Peyer's patch (tissue), 4 donors: ENCODE data around the gene P2RY8.

Experiments used
- CTCF ChIP-seq, 6 experiments: fragments of 450-650 bp in 4 of 6; fragments of 200-600 bp in 2 of 6; sonication (generic) in 1 of 6; IDR thresholded peaks; one replicate each; pipeline ENCODE4 v1.5.1; 2017 to 2019; ENCODE audit warnings: antibody characterized with exemption in 6 of 6, mild to moderate bottlenecking in 3 of 6, moderate library complexity in 1 of 6
- POLR2A ChIP-seq, 2 donors: fragments of 450-650 bp; IDR thresholded peaks; one replicate each; pipeline ENCODE4 v1.5.1; 2017; ENCODE audit warnings: antibody characterized with exemption in 2 of 2, mild to moderate bottlenecking in 2 of 2, moderate library complexity in 2 of 2

DNA sequence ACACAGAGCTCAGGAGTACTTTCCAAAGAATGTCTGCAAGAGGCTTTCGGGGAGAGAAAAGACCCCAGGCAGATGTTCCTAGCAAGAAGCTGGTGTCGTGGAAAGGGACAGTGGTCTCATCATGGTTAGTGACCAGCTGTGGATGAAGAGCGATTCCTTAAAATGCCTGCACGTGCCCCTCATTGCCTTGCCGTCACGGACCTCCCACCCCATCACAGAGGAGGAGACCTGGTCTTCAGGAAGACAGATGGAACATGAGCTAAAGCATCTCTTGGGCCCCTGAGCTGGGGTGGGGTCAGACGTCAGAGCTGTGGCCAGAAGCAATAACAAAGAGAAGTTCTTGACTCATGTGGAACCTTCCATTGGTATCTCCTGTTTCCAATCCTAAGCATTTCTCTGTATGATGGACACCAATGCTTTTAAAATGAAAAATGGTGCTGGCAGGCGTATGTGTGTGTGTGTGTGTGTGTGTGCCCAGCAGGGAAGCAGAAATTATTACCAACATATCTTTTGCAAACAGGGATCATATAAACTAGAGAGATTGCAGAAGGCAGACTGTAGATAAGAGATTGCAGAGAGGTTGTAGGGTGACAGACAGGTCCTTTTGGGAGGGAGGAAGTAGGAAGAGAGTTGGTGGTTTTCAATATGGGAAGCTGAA lies 59.1 kb downstream of the P2RY8 start:
- TF ChIP-seq CTCF (IDR thresholded peaks at IDR 0.05) (no peak), POLR2A (IDR thresholded peaks at IDR 0.05) (no peak)
